Measurements from ENCODE around the gene PIGT.

The PIGT gene
- 86.6 to 93.5 (median 92.5) reads per million in 3 donors for total RNA-seq

DNA sequence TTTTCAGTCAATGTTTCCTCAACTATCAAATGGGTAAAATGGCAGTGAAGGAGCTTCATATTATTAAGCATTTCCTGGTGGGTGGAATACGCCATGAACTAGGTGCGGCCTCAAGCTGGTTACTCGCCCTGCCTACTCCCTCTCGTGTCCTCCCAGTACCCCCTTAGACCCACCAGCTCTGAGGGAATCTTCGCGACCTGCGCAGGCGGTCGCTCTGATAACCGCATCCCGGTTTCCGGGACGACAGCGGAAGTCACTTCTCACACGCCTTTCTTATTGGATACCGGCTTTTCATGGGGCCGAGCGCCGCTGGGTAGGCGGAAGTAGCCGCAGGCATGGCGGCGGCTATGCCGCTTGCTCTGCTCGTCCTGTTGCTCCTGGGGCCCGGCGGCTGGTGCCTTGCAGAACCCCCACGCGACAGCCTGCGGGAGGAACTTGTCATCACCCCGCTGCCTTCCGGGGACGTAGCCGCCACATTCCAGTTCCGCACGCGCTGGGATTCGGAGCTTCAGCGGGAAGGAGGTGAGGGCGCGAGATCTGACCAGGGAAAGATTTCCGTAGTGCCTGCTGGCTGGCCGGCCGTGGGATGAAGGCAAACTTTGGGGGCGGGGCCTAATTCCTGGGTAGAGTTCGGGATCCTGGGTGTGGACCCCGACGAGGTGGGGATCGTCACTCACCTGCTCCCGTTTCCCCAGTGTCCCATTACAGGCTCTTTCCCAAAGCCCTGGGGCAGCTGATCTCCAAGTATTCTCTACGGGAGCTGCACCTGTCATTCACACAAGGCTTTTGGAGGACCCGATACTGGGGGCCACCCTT, at the start of gene PIGT:
TSS of gene PIGT (plus strand) at position 320 of the 816 bp plus-strand sequence. CDS start at position 336, 16 bp downstream.
- no peaks in the 10 kb centered on the region for H3K27me3 ChIP-seq (replicated peaks; ENCODE audit: control insufficient read depth, insufficient read depth, low read length, poor library complexity, severe bottlenecking)
- H3K9me3 ChIP-seq (ENCODE audit: control insufficient read depth, low read length): no peaks in the 10 kb centered on the region
- peak within 1 kb of the TSS; percentile 88 for H3K27ac ChIP-seq (ENCODE audit: insufficient read depth, low read length, poor library complexity, severe bottlenecking)
- peaks cover 9% of the 10 kb centered on the region for H3K4me1 ChIP-seq (ENCODE audit: control insufficient read depth, insufficient read depth, low read length, poor library complexity, severe bottlenecking)
- H3K36me3 ChIP-seq (ENCODE audit: control insufficient read depth, insufficient read depth, low read length): peaks cover 28% of the 10 kb centered on the region
- peak; percentile 87 to 90 (median 90) for DNase-seq
- peak within 1 kb of the TSS; percentile 83 for H3K4me3 ChIP-seq (ENCODE audit: insufficient read depth, low read depth, low read length, poor library complexity, severe bottlenecking)

GRCh38 chr20:45366192-45366591, 49.7 kb upstream of the PIGT start:
- H3K36me3 ChIP-seq (ENCODE audit: control insufficient read depth, insufficient read depth, low read length): peaks cover 26% of the 10 kb centered on the region
- peaks cover 29% of the 10 kb centered on the region for H3K4me1 ChIP-seq (ENCODE audit: control insufficient read depth, insufficient read depth, low read length, poor library complexity, severe bottlenecking)
- no peak overlapping the region for H3K4me3 ChIP-seq (ENCODE audit: insufficient read depth, low read depth, low read length, poor library complexity, severe bottlenecking)
- no peaks in the 10 kb centered on the region for H3K27me3 ChIP-seq (replicated peaks; ENCODE audit: control insufficient read depth, insufficient read depth, low read length, poor library complexity, severe bottlenecking)
- no peaks in the 10 kb centered on the region for H3K9me3 ChIP-seq (ENCODE audit: control insufficient read depth, low read length)
- no peak for DNase-seq
- no peak overlapping the region for H3K27ac ChIP-seq (ENCODE audit: insufficient read depth, low read length, poor library complexity, severe bottlenecking)

GRCh38 chr20:45366631-45367030, 49.3 kb upstream of the PIGT start:
- Histone ChIP-seq H3K36me3 (ENCODE audit: control insufficient read depth, insufficient read depth, low read length) (peaks cover 26% of the 10 kb centered on the region), H3K4me1 (ENCODE audit: control insufficient read depth, insufficient read depth, low read length, poor library complexity, severe bottlenecking) (peaks cover 31% of the 10 kb centered on the region), H3K9me3 (ENCODE audit: control insufficient read depth, low read length) (no peaks in the 10 kb centered on the region), H3K27ac (ENCODE audit: insufficient read depth, low read length, poor library complexity, severe bottlenecking) (no peak overlapping the region), H3K27me3 (replicated peaks; ENCODE audit: control insufficient read depth, insufficient read depth, low read length, poor library complexity, severe bottlenecking) (no peaks in the 10 kb centered on the region), H3K4me3 (ENCODE audit: insufficient read depth, low read depth, low read length, poor library complexity, severe bottlenecking) (no peak overlapping the region)
- DNase-seq: no peak

DNA sequence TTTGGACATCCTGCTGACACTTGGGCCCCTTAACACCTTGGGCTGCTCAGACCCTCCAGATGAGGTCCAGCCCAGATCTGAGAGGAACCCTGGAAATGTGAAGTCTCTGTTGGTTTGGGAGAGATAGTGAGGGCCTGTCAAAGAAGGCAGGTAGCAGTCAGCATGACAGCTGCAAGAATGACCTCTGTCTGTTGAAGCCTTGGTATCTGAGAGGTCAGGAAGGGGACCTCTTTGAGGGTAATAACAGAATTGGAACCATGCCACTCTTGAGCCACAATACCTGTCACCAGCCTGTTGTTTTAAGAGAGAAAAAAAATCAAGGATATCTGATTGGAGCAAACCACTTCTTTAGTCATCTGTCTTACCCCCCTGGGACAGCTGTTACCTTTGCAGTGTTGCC, 48.8 kb upstream of the PIGT start:
- no peak overlapping the region for H3K27ac ChIP-seq (ENCODE audit: insufficient read depth, low read length, poor library complexity, severe bottlenecking)
- H3K27me3 ChIP-seq (replicated peaks; ENCODE audit: control insufficient read depth, insufficient read depth, low read length, poor library complexity, severe bottlenecking): no peaks in the 10 kb centered on the region
- H3K9me3 ChIP-seq (ENCODE audit: control insufficient read depth, low read length): no peaks in the 10 kb centered on the region
- H3K4me3 ChIP-seq (ENCODE audit: insufficient read depth, low read depth, low read length, poor library complexity, severe bottlenecking): no peak overlapping the region
- DNase-seq: no peak
- H3K36me3 ChIP-seq (ENCODE audit: control insufficient read depth, insufficient read depth, low read length): peaks cover 26% of the 10 kb centered on the region
- H3K4me1 ChIP-seq (ENCODE audit: control insufficient read depth, insufficient read depth, low read length, poor library complexity, severe bottlenecking): peaks cover 32% of the 10 kb centered on the region

DNA sequence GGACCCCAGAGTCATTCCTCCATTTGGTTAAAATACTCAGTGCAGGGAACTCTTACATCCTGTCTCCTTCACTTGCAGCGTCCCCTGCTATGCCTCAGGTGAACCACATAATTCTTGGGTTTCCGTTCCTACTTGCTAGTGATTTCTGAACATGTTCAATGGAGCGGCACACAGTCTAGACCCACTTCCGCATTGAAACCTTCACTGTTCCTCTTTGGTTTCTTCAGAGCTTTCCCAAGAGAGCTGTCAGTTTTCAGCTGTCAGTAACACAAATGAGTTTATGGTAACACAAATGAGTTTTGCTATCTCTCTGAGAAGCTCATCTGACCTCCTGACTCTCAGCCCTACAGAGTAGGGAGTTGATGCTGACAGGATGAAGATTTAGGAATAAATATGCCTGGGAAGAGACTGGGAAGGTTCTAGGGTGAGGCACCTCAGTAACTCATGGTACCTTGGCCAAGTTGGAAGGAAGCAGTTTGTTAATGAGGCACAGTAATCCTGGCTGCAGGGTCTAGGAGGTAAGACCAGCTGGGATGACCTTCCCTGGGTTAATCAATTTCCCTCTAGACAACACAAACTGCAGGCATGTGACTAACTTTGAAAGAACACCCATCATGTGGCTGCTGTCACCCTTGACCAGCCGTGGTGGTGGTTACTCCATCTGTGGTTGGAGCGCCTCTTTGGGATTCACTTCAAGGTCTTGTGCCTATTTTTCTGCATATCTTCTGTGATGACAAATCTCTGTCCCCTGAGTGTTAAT, 47.5 kb upstream of the PIGT start:
- no peaks in the 10 kb centered on the region for H3K9me3 ChIP-seq (ENCODE audit: control insufficient read depth, low read length)
- DNase-seq: peak in 1 of 3 donors; percentile 28
- peaks cover 37% of the 10 kb centered on the region for H3K4me1 ChIP-seq (ENCODE audit: control insufficient read depth, insufficient read depth, low read length, poor library complexity, severe bottlenecking)
- peaks cover 26% of the 10 kb centered on the region for H3K36me3 ChIP-seq (ENCODE audit: control insufficient read depth, insufficient read depth, low read length)
- H3K27me3 ChIP-seq (replicated peaks; ENCODE audit: control insufficient read depth, insufficient read depth, low read length, poor library complexity, severe bottlenecking): no peaks in the 10 kb centered on the region
- peak overlapping the region; percentile 33 for H3K27ac ChIP-seq (ENCODE audit: insufficient read depth, low read length, poor library complexity, severe bottlenecking)
- H3K4me3 ChIP-seq (ENCODE audit: insufficient read depth, low read depth, low read length, poor library complexity, severe bottlenecking): peak overlapping the region; percentile 7

- H3K9me3 ChIP-seq (ENCODE audit: control insufficient read depth, low read length): no peaks in the 10 kb centered on the region
- H3K4me1 ChIP-seq (ENCODE audit: control insufficient read depth, insufficient read depth, low read length, poor library complexity, severe bottlenecking): peaks cover 33% of the 10 kb centered on the region
- no peak for DNase-seq
- no peaks in the 10 kb centered on the region for H3K27me3 ChIP-seq (replicated peaks; ENCODE audit: control insufficient read depth, insufficient read depth, low read length, poor library complexity, severe bottlenecking)
- no peak overlapping the region for H3K27ac ChIP-seq (ENCODE audit: insufficient read depth, low read length, poor library complexity, severe bottlenecking)
- H3K36me3 ChIP-seq (ENCODE audit: control insufficient read depth, insufficient read depth, low read length): peaks cover 21% of the 10 kb centered on the region
- no peak overlapping the region for H3K4me3 ChIP-seq (ENCODE audit: insufficient read depth, low read depth, low read length, poor library complexity, severe bottlenecking)
Measured at GRCh38 chr20:45370571-45371160, 45.3 kb upstream of the PIGT start.

DNA sequence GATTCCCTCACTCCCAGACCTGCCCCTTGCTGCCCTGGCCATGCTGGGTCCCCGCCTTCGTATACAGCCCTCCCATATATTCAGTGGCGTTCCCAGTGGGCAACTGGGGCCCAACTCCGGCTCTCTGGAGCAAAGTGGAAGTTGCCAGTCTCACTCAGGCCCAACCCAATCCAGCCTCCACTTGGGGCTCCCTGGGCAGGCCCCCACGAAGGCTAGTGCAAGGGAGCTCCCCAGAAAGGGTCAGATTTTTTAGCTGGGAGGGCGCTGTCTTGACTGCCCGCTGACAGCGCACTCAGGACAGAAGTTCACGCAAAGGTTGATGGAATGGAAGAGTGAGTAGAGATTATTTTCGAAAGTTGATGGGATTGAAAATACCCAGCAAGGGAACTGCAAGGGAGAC, 43.7 kb upstream of the PIGT start:
- DNase-seq: no peak
- H3K4me1 ChIP-seq (ENCODE audit: control insufficient read depth, insufficient read depth, low read length, poor library complexity, severe bottlenecking): peaks cover 29% of the 10 kb centered on the region
- H3K27ac ChIP-seq (ENCODE audit: insufficient read depth, low read length, poor library complexity, severe bottlenecking): no peak overlapping the region
- H3K27me3 ChIP-seq (replicated peaks; ENCODE audit: control insufficient read depth, insufficient read depth, low read length, poor library complexity, severe bottlenecking): no peaks in the 10 kb centered on the region
- H3K9me3 ChIP-seq (ENCODE audit: control insufficient read depth, low read length): no peaks in the 10 kb centered on the region
- H3K36me3 ChIP-seq (ENCODE audit: control insufficient read depth, insufficient read depth, low read length): peaks cover 6% of the 10 kb centered on the region
- H3K4me3 ChIP-seq (ENCODE audit: insufficient read depth, low read depth, low read length, poor library complexity, severe bottlenecking): no peak overlapping the region

DNA sequence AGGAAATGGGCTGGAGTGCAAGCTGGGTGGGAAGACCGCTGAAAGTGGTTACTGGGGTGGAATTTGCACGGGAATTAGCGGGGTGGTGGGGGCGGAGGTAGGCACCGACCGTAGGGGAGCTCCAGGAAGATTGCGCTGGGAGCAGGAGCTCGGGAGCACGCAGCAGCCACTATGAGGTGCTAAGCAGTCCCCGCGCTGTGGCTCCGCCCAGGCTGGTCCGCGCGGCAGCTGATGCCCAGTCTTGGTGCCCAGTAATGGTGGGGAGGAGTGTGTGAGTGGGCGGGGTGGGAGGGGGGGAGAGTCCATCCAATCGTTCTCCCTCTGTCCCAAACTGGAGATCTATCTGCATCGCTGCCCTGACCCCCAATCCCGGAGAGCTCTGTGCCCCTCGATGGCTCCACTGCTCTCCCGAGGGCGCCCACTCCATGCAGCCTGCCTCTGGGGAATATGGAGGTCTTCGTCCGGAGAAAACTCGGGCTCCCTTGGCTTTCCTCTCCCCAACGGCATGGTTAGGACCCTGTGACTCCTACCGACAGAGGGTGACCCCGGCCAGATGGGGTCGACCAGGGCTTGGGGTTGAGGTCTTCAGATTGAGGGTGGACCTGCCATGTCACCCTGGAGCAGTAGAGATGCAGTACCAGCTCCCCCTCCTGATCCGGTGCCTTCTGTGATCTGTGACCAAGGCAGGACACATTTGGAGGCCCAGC, 43.1 kb upstream of the PIGT start:
- Histone ChIP-seq H3K27ac (ENCODE audit: insufficient read depth, low read length, poor library complexity, severe bottlenecking) (peak overlapping the region; percentile 70), H3K9me3 (ENCODE audit: control insufficient read depth, low read length) (no peaks in the 10 kb centered on the region), H3K4me3 (ENCODE audit: insufficient read depth, low read depth, low read length, poor library complexity, severe bottlenecking) (peak overlapping the region; percentile 64), H3K4me1 (ENCODE audit: control insufficient read depth, insufficient read depth, low read length, poor library complexity, severe bottlenecking) (peaks cover 23% of the 10 kb centered on the region), H3K36me3 (ENCODE audit: control insufficient read depth, insufficient read depth, low read length) (peaks cover 2% of the 10 kb centered on the region), H3K27me3 (replicated peaks; ENCODE audit: control insufficient read depth, insufficient read depth, low read length, poor library complexity, severe bottlenecking) (no peaks in the 10 kb centered on the region)
- DNase-seq: no peak

- Histone ChIP-seq H3K27me3 (replicated peaks; ENCODE audit: control insufficient read depth, insufficient read depth, low read length, poor library complexity, severe bottlenecking) (no peaks in the 10 kb centered on the region), H3K27ac (ENCODE audit: insufficient read depth, low read length, poor library complexity, severe bottlenecking) (peak overlapping the region; percentile 70), H3K4me3 (ENCODE audit: insufficient read depth, low read depth, low read length, poor library complexity, severe bottlenecking) (peak overlapping the region; percentile 64), H3K9me3 (ENCODE audit: control insufficient read depth, low read length) (no peaks in the 10 kb centered on the region), H3K36me3 (ENCODE audit: control insufficient read depth, insufficient read depth, low read length) (peaks cover 2% of the 10 kb centered on the region), H3K4me1 (ENCODE audit: control insufficient read depth, insufficient read depth, low read length, poor library complexity, severe bottlenecking) (peaks cover 17% of the 10 kb centered on the region)
- peak; percentile 73 to 81 (median 74) for DNase-seq
Measured at GRCh38 chr20:45373353-45374100, 42.4 kb upstream of the PIGT start.

Measured in effector memory CD4-positive, alpha-beta T cell (primary cell).